Endothelial cell of umbilical vein (primary cell): ENCODE measurements around the gene SLC25A28.

Source experiments
- CTCF ChIP-seq, 2 donors: IDR thresholded peaks; 1 replicate in 1 of 2; 2 replicates in 1 of 2; pipeline ENCODE4 v1.5.1; 2011; ENCODE audit warnings: low read length in 2 of 2, mild to moderate bottlenecking in 2 of 2, moderate library complexity in 2 of 2, control low read depth in 1 of 2, inconsistent platforms in 1 of 2, low read depth in 1 of 2; ENCODE audit not compliant: insufficient read depth in 1 of 2; ENCODE audit errors: extremely low read depth in 1 of 2
- EZH2 ChIP-seq: IDR thresholded peaks from 2 replicates; pipeline ENCODE4 v1.6.1; 2012; ENCODE audit warnings: borderline replicate concordance, low read depth, mild to moderate bottlenecking, moderate library complexity, low read length, inconsistent platforms; ENCODE audit not compliant: severe bottlenecking
- GATA2 ChIP-seq: IDR thresholded peaks from 2 replicates; pipeline ENCODE4 v1.7.0; 2011; ENCODE audit warnings: low read depth, mild to moderate bottlenecking, moderate library complexity, mixed read lengths, low read length; ENCODE audit not compliant: insufficient read length, insufficient read depth
- JUN ChIP-seq: IDR thresholded peaks from 2 replicates; pipeline ENCODE4 v1.6.1; 2011; ENCODE audit warnings: borderline replicate concordance, low read depth; ENCODE audit not compliant: insufficient read length, insufficient read depth
- MAX ChIP-seq: IDR thresholded peaks from 2 replicates; pipeline ENCODE4 v1.6.1; 2011; ENCODE audit not compliant: insufficient read depth, insufficient read length
- MYC ChIP-seq: IDR thresholded peaks from one replicate; pipeline ENCODE4 v1.6.1; 2011; ENCODE audit warnings: mild to moderate bottlenecking, low read depth, low read length
- POLR2A ChIP-seq: IDR thresholded peaks from 2 replicates; pipeline ENCODE4 v1.6.1; 2012; ENCODE audit warnings: low read depth, mild to moderate bottlenecking, control low read depth, low read length
- POLR2AphosphoS5 ChIP-seq: IDR thresholded peaks from 2 replicates; pipeline ENCODE4 v1.6.1; 2012; ENCODE audit warnings: low read depth, mild to moderate bottlenecking, control low read depth, low read length, moderate library complexity; ENCODE audit not compliant: insufficient read depth

GRCh38 chr10:99590799-99591198, 29.4 kb downstream of the SLC25A28 start:
- TF ChIP-seq CTCF (IDR thresholded peaks at IDR 0.05; ENCODE audit: extremely low read depth in 1 of 2, insufficient read depth in 1 of 2, low read depth in 1 of 2, low read length in 2 of 2) (no peak), POLR2A (no peak), MAX (no peak), POLR2AphosphoS5 (no peak), EZH2 (no peak), GATA2 (no peak), JUN (no peak), MYC (no peak)
